ENCODE data around the gene FEN1. TPM values are rescaled to one million over a fixed set of nuclear protein-coding genes. Genes with fewer than 3 reads are reported as not detected.
A peak's percentile ranks its signal among the peaks of the same experiment; 100 is the strongest.

FEN1 gene
- total RNA-seq, 3 donors from 2014 or later: 7.5 to 21.8 (median 8.1) TPM

DNA sequence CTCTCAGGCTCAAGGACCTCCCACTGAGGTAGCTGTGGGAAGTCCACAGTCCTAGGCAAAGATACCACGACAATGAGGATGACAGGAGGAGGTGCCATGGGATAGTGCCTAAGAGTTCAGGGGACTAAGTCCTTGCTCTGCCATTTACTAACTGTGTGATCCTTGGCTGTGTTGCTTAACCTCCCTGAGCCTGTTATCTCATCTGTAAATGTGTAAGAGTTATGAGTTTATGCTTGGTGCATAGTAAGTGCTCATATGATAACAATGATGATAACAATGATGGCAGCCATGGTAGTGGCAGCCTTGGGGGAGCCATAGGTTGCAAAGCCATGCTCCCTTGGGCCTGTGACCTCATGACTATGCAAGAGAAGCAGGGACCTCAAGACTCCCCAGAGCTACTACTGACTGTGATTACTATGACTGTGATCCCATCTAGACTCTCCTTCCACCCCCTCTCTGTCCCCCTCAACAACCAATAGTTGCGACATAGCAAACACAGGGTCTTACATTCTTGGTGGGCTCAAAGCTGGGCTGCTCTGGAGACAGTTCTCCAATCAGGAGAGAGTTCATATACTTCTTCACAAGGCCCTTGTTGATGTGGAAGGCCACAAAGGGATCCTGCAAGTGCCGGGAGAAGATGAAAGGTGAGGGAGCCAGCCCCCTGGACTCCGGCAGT is 20.2 kb downstream of the FEN1 start:
- Histone ChIP-seq H3K9me3 (no peaks in the 10 kb centered on the region), H3K36me3 (ENCODE audit: low read depth) (no peaks in the 10 kb centered on the region), H3K4me1 (ENCODE audit: low read depth) (peaks cover 17% of the 10 kb centered on the region), H3K4me3 (no peak overlapping the region)
- DNase-seq (no peak), ATAC-seq (no peak)
- intact Hi-C loops (cut with DNase I, micrococcal nuclease): no loop called here
- TF ChIP-seq, protein P1, sequence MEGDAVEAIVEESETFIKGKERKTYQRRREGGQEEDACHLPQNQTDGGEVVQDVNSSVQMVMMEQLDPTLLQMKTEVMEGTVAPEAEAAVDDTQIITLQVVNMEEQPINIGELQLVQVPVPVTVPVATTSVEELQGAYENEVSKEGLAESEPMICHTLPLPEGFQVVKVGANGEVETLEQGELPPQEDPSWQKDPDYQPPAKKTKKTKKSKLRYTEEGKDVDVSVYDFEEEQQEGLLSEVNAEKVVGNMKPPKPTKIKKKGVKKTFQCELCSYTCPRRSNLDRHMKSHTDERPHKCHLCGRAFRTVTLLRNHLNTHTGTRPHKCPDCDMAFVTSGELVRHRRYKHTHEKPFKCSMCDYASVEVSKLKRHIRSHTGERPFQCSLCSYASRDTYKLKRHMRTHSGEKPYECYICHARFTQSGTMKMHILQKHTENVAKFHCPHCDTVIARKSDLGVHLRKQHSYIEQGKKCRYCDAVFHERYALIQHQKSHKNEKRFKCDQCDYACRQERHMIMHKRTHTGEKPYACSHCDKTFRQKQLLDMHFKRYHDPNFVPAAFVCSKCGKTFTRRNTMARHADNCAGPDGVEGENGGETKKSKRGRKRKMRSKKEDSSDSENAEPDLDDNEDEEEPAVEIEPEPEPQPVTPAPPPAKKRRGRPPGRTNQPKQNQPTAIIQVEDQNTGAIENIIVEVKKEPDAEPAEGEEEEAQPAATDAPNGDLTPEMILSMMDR (IDR thresholded peaks at IDR 0.05): no peak

DNA sequence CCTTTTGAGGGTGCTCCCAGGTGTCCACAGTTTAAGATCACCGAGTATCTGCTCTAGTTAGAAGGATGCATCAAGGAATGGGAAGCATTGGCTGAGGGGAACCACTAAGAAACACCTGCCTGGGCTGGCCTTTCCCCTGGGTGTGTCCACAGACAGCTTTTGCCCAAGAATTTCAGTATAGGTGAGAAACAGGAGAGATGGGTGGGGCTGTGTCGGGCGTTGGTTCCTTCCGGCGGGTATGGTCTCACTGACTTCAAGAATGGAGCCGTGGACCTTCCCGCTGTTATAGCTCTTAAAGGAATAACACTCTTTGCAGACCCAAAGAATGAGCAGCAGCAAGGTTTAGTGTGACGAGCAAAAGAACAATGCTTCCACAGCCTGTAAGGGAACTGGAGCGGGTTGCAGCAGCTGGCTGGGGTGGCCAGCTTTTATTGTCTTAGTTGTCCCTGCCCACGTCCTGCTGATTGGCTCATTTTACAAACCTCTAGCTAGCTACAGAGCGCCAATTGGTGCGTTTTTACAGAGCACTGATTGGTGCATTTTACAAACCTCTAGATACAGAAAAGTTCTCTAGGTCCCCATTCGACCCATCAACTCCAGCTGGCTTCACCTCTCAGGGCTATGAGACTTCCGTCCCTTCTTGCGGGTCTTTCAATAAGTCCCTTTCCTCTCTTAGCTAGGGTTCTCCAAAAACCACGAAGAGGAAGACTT is 21.7 kb downstream of the FEN1 start:
- peaks cover 17% of the 10 kb centered on the region for H3K4me1 ChIP-seq (ENCODE audit: low read depth)
- DNase-seq (peak in 2 of 3 donors; percentile 49 to 58), ATAC-seq (peak; percentile 43)
- intact Hi-C loops (cut with DNase I, micrococcal nuclease): no loop called here
- TF ChIP-seq, protein P1 (IDR thresholded peaks at IDR 0.05): no peak
- H3K9me3 ChIP-seq: no peaks in the 10 kb centered on the region
- H3K4me3 ChIP-seq: no peak overlapping the region
- H3K36me3 ChIP-seq (ENCODE audit: low read depth): no peaks in the 10 kb centered on the region

DNA sequence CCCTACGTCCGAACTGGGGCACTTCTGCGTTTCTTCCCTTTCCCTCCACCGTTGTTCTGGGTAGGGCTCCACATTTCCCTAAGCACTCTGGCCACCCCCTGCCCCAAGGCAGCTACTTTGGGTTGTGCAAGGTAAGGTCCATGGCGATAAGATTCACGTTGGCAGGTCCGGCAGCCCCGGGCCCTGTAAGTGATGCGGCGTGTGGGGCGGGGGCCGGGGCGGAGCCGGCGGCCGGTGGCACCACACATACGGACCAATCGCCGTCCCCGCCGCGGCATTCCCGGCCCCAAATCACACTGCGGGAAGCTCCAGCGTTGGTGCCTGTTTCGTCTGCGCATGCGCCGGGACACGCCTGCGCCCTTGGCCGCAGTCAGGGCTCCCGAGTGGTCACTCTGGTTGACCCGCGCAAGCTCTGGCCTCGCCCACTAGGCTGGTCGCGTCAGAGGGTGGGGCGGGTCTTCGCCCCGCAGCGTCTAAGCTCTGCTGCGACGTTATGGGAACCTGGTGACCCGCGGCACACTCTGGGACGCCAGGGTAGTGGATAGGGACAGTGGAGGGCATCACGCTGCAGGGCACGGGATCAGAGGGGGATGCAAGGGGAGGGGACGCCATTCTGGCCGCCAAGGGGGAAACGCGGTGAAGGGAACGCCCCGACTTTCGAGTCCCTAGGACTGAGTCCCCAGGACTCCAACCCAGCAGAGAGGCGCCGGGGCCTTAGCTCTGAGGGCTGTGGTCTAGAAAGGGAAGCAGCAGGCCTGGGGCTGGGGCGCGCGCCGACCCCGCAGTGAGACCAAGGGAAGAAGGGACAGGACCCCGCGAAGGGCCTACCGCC is 22.5 kb downstream of the FEN1 start:
- peak; percentile 83 to 92 (median 89) for DNase-seq
- Histone ChIP-seq H3K4me1 (ENCODE audit: low read depth) (peaks cover 17% of the 10 kb centered on the region), H3K9me3 (no peaks in the 10 kb centered on the region), H3K4me3 (no peak overlapping the region), H3K36me3 (ENCODE audit: low read depth) (no peaks in the 10 kb centered on the region)
- intact Hi-C loops (cut with DNase I, micrococcal nuclease): no loop called here
- peak; percentile 82 for ATAC-seq
- TF ChIP-seq, protein P1 (IDR thresholded peaks at IDR 0.05): no peak

DNA sequence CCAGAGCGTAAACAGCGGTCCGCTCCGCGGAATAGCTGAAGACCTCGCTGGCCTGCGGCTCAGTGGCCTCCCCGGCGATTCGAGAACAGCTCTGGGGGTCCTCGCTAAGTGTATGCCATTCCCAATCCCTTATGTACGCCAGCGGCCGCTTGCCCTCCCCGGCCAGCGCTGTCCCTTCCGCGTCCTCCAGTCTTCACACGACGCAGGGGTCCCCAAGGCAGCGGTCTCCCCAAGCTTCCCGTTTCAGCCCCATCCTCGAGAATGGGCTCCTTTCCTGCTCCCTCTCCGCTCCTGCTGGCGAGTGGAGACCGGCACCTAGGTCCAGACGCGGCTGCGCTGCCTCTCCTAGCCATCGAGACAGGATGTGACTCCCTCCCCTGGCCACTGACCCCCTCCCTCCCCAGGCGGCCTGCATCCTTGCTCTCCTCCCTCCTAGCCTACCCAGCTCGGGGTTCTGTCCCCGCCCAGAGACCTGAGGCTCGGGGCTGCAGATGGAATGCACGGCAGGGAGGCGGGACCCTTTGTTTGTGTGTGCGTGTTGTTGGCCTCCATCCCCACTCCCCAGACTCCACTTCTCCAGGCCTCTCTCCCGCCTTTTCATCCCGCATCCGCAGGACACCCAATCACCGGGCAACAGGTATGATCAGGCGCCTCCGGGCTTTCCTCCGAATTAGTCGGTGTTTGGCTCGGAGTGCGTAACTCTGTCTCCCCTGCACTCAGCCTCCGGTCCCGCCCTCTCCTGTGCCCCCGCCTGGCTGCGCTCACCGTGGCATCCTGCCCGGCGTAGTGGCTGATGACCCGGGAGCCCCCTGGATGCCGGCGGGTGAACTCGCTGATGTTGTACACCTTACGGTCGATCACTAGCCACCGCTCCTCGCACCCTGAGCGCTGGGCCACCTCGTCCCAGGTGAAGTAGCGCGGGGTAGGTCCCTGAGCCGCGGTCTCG is 23.4 kb downstream of the FEN1 start:
- no peaks in the 10 kb centered on the region for H3K9me3 ChIP-seq
- DNase-seq (peak; percentile 33 to 70 (median 63)), ATAC-seq (peak; percentile 23)
- peak overlapping the region; percentile 14 for H3K4me3 ChIP-seq
- H3K4me1 ChIP-seq (ENCODE audit: low read depth): peaks cover 17% of the 10 kb centered on the region
- TF ChIP-seq, protein P1 (IDR thresholded peaks at IDR 0.05): no peak
- intact Hi-C loops (cut with DNase I, micrococcal nuclease): no loop called here
- no peaks in the 10 kb centered on the region for H3K36me3 ChIP-seq (ENCODE audit: low read depth)

Measured in mucosa of descending colon (tissue), 3 donors.